Suprapubic skin (tissue), 4 donors: Measurements from ENCODE around the gene PCBP3. TPM values are rescaled to one million over a fixed set of nuclear protein-coding genes. Genes with fewer than 3 reads are reported as not detected.
"Not testable (repeated sequence)": the region's sequence is repeated elsewhere in the genome, so short reads cannot be mapped to it uniquely, and the experiment has no call there.

Experiments used
- DNase-seq, 2 donors: peaks; one replicate each; pipeline ENCODE4 v3.0.0-alpha.2; 2019; ENCODE audit warnings: low spot score in 2 of 2
- H3K27ac ChIP-seq: fragments of 200-600 bp; sonication (generic); one replicate; pipeline ENCODE4 v1.5.1; 2019
- H3K27me3 ChIP-seq: fragments of 200-600 bp; sonication (generic); one replicate; pipeline ENCODE4 v1.5.1; 2019
- H3K36me3 ChIP-seq: fragments of 200-600 bp; sonication (generic); one replicate; pipeline ENCODE4 v1.5.1; 2019
- H3K4me1 ChIP-seq: fragments of 200-600 bp; sonication (generic); one replicate; pipeline ENCODE4 v1.5.1; 2019
- H3K4me3 ChIP-seq: fragments of 200-600 bp; sonication (generic); one replicate; pipeline ENCODE4 v1.5.1; 2019; ENCODE audit warnings: mild to moderate bottlenecking
- H3K9me3 ChIP-seq: fragments of 200-600 bp; sonication (generic); one replicate; pipeline ENCODE4 v1.5.1; 2019
- CTCF ChIP-seq, 2 donors: fragments of 200-600 bp in 1 of 2; fragments of 450-650 bp in 1 of 2; sonication (generic) in 1 of 2; IDR thresholded peaks; one replicate each; pipeline ENCODE4 v1.5.1; 2016 to 2019; ENCODE audit warnings: antibody characterized with exemption in 2 of 2, mild to moderate bottlenecking in 1 of 2, moderate library complexity in 1 of 2
- EP300 ChIP-seq: sonication (generic); formaldehyde crosslinking; IDR thresholded peaks from one replicate; pipeline ENCODE4 v1.6.1; 2017; ENCODE audit warnings: antibody characterized with exemption
- POLR2A ChIP-seq, 2 donors: fragments of 450-650 bp; IDR thresholded peaks; one replicate each; pipeline ENCODE4 v1.6.1; 2017; ENCODE audit warnings: antibody characterized with exemption in 2 of 2, mild to moderate bottlenecking in 2 of 2, moderate library complexity in 2 of 2
- POLR2AphosphoS5 ChIP-seq, 3 donors: sonication (generic); formaldehyde crosslinking; IDR thresholded peaks; one replicate each; pipeline ENCODE4 v1.6.1; 2017; ENCODE audit warnings: antibody characterized with exemption in 3 of 3
- WGBS: methylation state at CpG from one replicate; pipeline ENCODE4 v1.1.5; 2018; 5-methylcytosine and 5-hydroxymethylcytosine counted together
- total RNA-seq, 4 donors: library from RNA; depleted of rRNA; stranded (reverse); fragments of >200 nt; gene quantifications; one replicate each; pipeline ENCODE4 v1.1.0, GENCODE V29; 2016

The PCBP3 gene
- total RNA-seq, 4 donors from 2014 or later = 0.97 to 7.3 (median 2.7) TPM

DNA sequence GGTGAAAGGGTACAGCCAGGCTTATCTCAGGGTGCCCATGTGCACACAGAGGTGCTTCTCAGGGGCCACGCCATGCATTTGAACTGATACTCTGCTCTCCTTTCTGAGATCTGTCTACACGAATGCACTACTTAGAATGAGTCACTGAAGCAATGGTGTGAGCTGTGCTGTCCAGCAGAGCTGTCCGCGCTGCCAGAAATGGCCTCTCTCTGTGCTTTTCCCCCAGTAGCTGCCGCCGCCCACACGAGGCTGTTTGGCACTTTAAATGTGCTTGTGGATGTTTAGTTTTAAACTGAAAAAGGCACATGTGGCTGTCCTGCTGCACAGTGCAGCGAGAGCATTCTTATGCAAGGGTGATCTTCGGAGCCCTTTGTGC is 250.9 kb downstream of the PCBP3 start:
- Histone ChIP-seq H3K27ac (no peak overlapping the region), H3K4me1 (peaks cover 22% of the 10 kb centered on the region), H3K4me3 (no peak overlapping the region), H3K9me3 (no peaks in the 10 kb centered on the region), H3K36me3 (no peaks in the 10 kb centered on the region), H3K27me3 (peaks cover 12% of the 10 kb centered on the region)
- WGBS = 53% methylated on average over 8 of the region's 9 CpGs
- DNase-seq = no peak
- no peak for TF ChIP-seq POLR2A (IDR thresholded peaks at IDR 0.05)
- TF ChIP-seq EP300 = no peak
- no peak for TF ChIP-seq CTCF (IDR thresholded peaks at IDR 0.05)
- no peak for TF ChIP-seq POLR2AphosphoS5 (IDR thresholded peaks at IDR 0.05)

- H3K4me1 ChIP-seq = peaks cover 22% of the 10 kb centered on the region
- no peak overlapping the region for H3K27ac ChIP-seq
- H3K36me3 ChIP-seq = no peaks in the 10 kb centered on the region
- H3K9me3 ChIP-seq = no peaks in the 10 kb centered on the region
- WGBS = 82% methylated on average over 21 of the region's 22 CpGs
- H3K27me3 ChIP-seq = peaks cover 12% of the 10 kb centered on the region
- no peak for DNase-seq
- no peak for TF ChIP-seq EP300
- TF ChIP-seq POLR2AphosphoS5 (IDR thresholded peaks at IDR 0.05) = no peak
- no peak for TF ChIP-seq POLR2A (IDR thresholded peaks at IDR 0.05)
- no peak for TF ChIP-seq CTCF (IDR thresholded peaks at IDR 0.05)
- H3K4me3 ChIP-seq = no peak overlapping the region
Measured at GRCh38 chr21:45894906-45895777, 251.6 kb downstream of the PCBP3 start.

GRCh38 chr21:45895778-45896370 is 252.3 kb downstream of the PCBP3 start:
- Histone ChIP-seq H3K4me1 (peaks cover 22% of the 10 kb centered on the region), H3K27me3 (peaks cover 12% of the 10 kb centered on the region), H3K4me3 (no peak overlapping the region), H3K9me3 (no peaks in the 10 kb centered on the region), H3K27ac (no peak overlapping the region), H3K36me3 (no peaks in the 10 kb centered on the region)
- TF ChIP-seq POLR2AphosphoS5 (IDR thresholded peaks at IDR 0.05) = no peak
- no peak for TF ChIP-seq CTCF (IDR thresholded peaks at IDR 0.05)
- no peak for TF ChIP-seq EP300
- TF ChIP-seq POLR2A (IDR thresholded peaks at IDR 0.05) = no peak
- WGBS = no CpG with 5 or more reads among the region's 17 CpGs
- no peak for DNase-seq

DNA sequence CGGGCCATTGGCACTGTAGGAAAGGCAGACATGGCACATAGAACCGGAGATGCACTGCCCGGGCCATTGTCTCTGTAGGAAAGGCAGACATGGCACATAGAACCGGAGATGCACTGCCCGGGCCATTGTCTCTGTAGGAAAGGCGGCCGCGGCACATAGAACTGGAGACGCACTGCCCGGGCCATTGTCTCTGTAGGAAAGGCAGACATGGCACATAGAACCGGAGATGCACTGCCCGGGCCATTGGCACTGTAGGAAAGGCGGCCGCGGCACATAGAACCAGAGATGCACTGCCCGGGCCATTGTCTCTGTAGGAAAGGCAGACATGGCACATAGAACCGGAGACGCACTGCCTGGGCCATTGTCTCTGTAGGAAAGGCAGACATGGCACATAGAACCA is 252.9 kb downstream of the PCBP3 start:
- H3K4me3 ChIP-seq, H3K9me3 ChIP-seq, H3K27ac ChIP-seq, DNase-seq, H3K36me3 ChIP-seq: not testable (repeated sequence)
- Histone ChIP-seq H3K4me1 (peaks cover 22% of the 10 kb centered on the region), H3K27me3 (peaks cover 12% of the 10 kb centered on the region)
- 82% methylated on average over 18 of the region's 18 CpGs for WGBS

DNA sequence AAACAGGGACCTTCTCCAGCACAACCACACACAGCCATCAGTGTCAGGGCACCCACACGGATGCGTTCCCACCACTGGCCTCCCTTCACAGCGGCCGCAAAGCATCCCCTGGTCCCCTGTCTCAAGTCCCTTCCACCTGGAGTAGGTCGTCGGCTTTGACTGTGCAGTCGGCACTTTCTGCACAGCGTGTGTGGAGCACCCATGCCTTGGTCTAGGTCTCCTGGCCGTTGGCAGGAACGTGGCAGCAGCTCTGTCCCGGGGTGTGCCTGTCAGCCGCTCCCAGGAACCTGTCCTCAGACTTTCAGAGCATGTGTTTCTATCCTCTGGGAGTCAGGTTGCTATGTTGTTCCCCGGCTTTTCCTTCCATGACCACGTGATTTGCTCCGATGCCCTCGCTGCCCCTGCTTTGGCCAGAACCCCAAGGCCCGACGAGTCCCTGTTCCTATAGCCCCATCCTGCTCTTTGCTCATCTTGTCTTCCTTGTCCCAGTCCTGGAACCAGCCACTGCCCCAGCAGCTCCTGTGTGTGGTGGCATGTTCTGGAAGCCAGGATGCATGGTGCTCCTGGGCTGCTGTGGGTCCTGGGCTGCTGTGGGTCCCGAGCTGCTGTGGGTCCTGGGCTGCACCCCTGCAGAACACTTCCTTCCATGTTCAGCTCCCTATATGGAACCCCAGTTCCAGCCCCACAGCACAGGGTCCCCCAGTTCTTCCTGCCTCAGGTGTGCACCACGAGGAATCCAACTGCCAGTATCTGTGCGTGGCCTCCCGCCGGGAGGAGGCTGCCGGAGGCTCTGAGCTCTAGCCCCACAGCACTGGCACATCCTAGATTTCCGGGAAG is 253.9 kb downstream of the PCBP3 start:
- Histone ChIP-seq H3K27ac (no peak overlapping the region), H3K4me1 (peaks cover 18% of the 10 kb centered on the region), H3K9me3 (no peaks in the 10 kb centered on the region), H3K4me3 (no peak overlapping the region), H3K27me3 (peaks cover 8% of the 10 kb centered on the region), H3K36me3 (no peaks in the 10 kb centered on the region)
- WGBS = 76% methylated on average over 23 of the region's 25 CpGs
- TF ChIP-seq POLR2A (IDR thresholded peaks at IDR 0.05) (no peak), EP300 (no peak), CTCF (IDR thresholded peaks at IDR 0.05) (no peak), POLR2AphosphoS5 (IDR thresholded peaks at IDR 0.05) (no peak)
- no peak for DNase-seq
